Progenitor cell of endocrine pancreas (in vitro differentiated cells): ENCODE results near the gene CADM1. TPM values are rescaled to one million over a fixed set of nuclear protein-coding genes. Genes with fewer than 3 reads are reported as not detected.

Source experiments
- DNase-seq: peaks from one replicate; pipeline ENCODE4 v3.0.0; 2021; ENCODE audit warnings: low spot score; ENCODE audit not compliant: unreplicated experiment
- H3K27ac Mint-ChIP-seq: 2 replicates; pipeline ENCODE4 v1.8.0; 2021; ENCODE audit warnings: mild to moderate bottlenecking, moderate library complexity, mixed read lengths
- H3K27me3 Mint-ChIP-seq: 2 replicates; pipeline ENCODE4 v1.8.0; 2021; ENCODE audit warnings: mixed read lengths
- H3K36me3 Mint-ChIP-seq: 2 replicates; pipeline ENCODE4 v1.8.0; 2022; ENCODE audit warnings: mixed read lengths; ENCODE audit not compliant: insufficient read depth
- H3K4me1 Mint-ChIP-seq: 2 replicates; pipeline ENCODE4 v1.8.0; 2021; ENCODE audit warnings: low read depth, mixed read lengths
- H3K4me3 Mint-ChIP-seq: 2 replicates; pipeline ENCODE4 v1.8.0; 2021; ENCODE audit warnings: low read depth, mild to moderate bottlenecking, moderate library complexity, mixed read lengths
- H3K9me3 Mint-ChIP-seq: 2 replicates; pipeline ENCODE4 v1.8.0; 2021; ENCODE audit warnings: low read depth, mixed read lengths
- CTCF ChIP-seq: fragments of 200-600 bp; sonication (generic); IDR thresholded peaks from one replicate; pipeline ENCODE4 v1.5.0; 2021; ENCODE audit warnings: antibody characterized with exemption, mild to moderate bottlenecking; ENCODE audit not compliant: unreplicated experiment
- total RNA-seq: library from RNA; stranded (reverse); gene quantifications from 2 replicates; pipeline ENCODE4 v1.2.1, GENCODE V29; 2021

CADM1 gene
- total RNA-seq, 1 donor from 2014 or later, result 147 TPM

DNA sequence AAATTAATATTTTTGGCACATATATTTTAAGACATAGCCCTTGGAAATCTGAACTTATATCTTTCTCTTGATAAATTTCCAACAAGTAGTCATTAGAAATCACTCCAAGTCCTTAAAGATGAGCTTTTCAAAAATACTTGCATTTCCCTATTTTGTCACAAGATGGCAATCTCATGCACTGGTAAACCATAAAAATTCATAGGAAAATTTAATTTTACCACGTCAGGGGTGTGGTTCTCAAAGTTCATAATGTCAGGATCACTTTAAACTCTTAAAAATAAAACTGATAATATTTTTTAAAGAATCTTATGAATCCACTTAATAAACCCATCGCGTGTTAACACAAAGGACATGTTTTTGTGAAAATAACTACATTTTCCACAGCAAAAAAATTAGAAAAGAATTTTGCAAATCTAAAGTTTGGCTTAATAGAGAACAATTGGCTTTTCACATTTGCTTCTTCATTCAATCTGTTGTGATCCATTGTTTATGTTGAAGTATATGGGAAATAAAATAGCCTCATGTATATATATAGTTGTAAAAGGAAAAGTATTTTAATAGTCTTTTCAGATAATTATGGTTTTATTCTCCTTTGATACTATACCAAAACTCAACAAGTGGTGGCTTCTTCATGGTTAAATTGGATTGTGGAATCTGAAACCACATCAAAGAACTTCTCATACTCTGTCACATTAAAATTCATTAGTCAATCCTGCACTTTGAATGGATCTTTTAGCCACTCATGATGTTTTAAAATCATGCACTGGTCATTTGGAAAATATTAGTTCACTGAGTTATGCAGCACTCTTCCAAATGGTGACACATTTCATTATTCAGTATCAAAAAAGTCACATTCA, 169.1 kb downstream of the CADM1 start:
- no peak for DNase-seq
- no peak overlapping the region for H3K27ac Mint-ChIP-seq
- H3K9me3 Mint-ChIP-seq, result no peaks in the 10 kb centered on the region
- peaks cover 2% of the 10 kb centered on the region for H3K36me3 Mint-ChIP-seq
- no peaks in the 10 kb centered on the region for H3K4me1 Mint-ChIP-seq
- H3K4me3 Mint-ChIP-seq, result no peak overlapping the region
- H3K27me3 Mint-ChIP-seq, result no peaks in the 10 kb centered on the region
- TF ChIP-seq CTCF, result peak; percentile 82

DNA sequence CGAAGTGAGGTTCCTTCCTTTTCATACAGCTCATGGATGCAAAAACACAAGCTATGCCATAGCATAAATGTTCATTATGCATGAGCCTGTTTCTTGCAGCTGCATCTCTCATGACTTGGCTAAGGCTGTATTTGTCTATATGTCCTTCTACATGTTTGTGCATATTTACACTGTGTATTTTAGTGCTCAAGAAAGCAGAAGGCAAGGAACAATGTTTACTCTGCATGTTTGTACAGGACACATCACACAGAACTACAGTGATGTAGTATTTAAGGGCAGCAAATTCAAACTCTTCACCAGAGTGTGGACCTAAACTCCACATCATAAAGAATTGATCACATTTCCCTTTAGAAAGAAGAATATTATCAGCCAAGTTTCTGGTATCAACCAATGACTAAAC, 170.3 kb downstream of the CADM1 start:
- DNase-seq, result no peak
- Mint-ChIP-seq H3K9me3 (no peaks in the 10 kb centered on the region), H3K4me1 (no peaks in the 10 kb centered on the region)

GRCh38 chr11:115333121-115333520, 171.1 kb downstream of the CADM1 start:
- H3K27me3 Mint-ChIP-seq, result no peaks in the 10 kb centered on the region

More for the DNA sequence above, 170.3 kb downstream of the CADM1 start:
- H3K27me3 Mint-ChIP-seq, result no peaks in the 10 kb centered on the region
- H3K27ac Mint-ChIP-seq, result no peak overlapping the region
- H3K36me3 Mint-ChIP-seq, result peaks cover 7% of the 10 kb centered on the region
- TF ChIP-seq CTCF, result no peak
- no peak overlapping the region for H3K4me3 Mint-ChIP-seq

DNA sequence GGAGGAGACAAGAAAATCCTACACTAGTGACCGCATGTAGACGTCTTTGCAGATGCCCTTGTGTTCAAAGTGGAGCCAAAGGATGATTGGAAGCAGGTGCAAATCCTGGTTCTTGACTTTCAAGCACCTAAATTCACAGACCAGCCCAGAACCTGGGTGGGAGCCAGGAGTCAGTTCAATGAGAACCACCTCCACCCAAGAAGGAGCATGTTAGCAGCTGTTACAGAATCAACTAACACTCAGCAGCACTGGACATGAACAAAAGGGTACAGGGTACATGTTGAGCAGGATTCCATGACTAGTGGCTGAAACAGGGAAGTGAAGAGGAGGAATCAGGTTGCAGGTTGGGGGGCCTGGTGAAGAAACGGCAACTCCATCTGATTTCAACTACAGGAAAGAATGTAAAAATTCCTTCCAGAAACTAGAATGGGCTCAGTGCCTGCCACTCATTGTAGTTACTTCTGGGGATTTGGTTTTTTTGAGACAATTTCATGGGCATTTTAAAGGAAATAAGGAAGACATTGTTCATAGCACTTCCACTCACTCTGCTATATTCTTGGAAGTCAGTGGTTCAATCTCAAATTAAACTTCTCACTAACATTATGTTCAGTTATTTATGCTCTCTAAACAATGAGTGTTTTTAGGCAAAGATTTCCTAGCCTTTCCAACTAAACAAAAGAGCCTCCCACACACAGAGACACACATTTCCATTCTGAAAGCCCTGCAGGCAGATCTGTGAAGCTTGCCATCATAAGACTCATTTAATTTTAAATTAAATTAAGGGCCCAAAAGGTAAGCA, 173.3 kb downstream of the CADM1 start:
- Mint-ChIP-seq H3K4me3 (no peak overlapping the region), H3K27me3 (no peaks in the 10 kb centered on the region), H3K4me1 (no peaks in the 10 kb centered on the region), H3K9me3 (no peaks in the 10 kb centered on the region), H3K36me3 (peaks cover 7% of the 10 kb centered on the region), H3K27ac (no peak overlapping the region)
- TF ChIP-seq CTCF, result no peak
- DNase-seq, result no peak

More at GRCh38 chr11:115333121-115333520, 171.1 kb downstream of the CADM1 start:
- no peak for DNase-seq
- no peaks in the 10 kb centered on the region for H3K4me1 Mint-ChIP-seq
- no peak for TF ChIP-seq CTCF
- no peak overlapping the region for H3K27ac Mint-ChIP-seq
- H3K36me3 Mint-ChIP-seq, result peaks cover 7% of the 10 kb centered on the region
- H3K9me3 Mint-ChIP-seq, result no peaks in the 10 kb centered on the region
- no peak overlapping the region for H3K4me3 Mint-ChIP-seq

DNA sequence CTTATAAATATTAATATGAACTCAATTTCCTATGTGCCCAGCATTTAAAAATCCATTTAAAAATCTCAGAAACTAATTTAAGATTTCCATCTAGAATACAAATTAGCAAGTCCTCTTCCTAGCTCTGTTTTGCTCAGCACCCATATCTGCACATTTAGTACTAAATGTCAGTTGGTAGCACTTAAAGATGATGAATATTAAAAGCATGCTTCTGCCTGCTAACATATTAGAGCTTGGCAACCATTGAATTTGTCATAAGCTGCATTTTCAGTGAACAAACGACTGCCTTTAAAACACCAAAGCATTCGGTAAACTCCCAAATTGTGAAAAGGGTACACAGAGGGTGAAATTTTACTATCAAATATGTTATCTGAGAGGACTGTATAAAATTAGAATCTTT, 177.7 kb downstream of the CADM1 start:
- Mint-ChIP-seq H3K4me1 (no peaks in the 10 kb centered on the region), H3K36me3 (peaks cover 7% of the 10 kb centered on the region)

More for the DNA sequence above, 177.7 kb downstream of the CADM1 start:
- no peak overlapping the region for H3K27ac Mint-ChIP-seq
- H3K27me3 Mint-ChIP-seq, result no peaks in the 10 kb centered on the region
- no peaks in the 10 kb centered on the region for H3K9me3 Mint-ChIP-seq
- H3K4me3 Mint-ChIP-seq, result no peak overlapping the region
- no peak for DNase-seq
- TF ChIP-seq CTCF, result no peak
